Measurements from ENCODE around the gene ITGAD.
A peak's percentile ranks its signal among the peaks of the same experiment; 100 is the strongest.

Gene ITGAD

DNA sequence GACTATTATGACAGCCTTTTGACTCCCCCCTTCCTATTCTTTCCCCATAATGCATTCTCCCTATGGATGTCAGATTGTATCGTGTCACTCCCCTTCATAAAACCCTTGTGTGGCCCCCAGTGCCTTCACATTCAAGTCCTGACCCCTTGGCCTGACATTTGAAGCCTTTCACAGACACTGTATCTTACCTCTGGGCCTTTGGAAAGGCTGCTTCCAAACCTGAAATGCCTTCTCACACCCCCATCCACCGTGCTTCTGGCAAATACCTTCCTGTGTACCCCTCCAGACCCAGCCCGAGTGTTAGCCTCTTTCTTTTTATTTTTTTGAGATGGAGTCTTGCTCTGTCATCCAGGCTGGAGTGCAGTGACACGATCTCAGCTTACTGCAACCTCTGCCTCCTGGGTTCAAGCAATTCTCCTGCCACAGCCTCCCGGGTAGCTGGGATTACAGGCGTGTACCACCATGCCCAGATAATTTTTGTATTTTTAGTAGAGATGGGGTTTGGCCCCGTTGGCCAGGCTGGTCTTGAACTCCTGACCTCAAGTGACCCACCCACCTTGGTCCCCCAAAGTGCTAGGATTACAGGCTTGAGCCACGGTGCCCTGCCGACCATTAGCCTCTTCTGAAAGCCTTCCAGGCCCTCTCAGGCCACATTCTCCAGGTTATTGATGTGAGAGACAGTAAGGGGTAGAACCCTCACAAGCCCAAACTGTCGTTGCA, 68.2 kb downstream of the ITGAD start:
- no peak for DNase-seq

DNA sequence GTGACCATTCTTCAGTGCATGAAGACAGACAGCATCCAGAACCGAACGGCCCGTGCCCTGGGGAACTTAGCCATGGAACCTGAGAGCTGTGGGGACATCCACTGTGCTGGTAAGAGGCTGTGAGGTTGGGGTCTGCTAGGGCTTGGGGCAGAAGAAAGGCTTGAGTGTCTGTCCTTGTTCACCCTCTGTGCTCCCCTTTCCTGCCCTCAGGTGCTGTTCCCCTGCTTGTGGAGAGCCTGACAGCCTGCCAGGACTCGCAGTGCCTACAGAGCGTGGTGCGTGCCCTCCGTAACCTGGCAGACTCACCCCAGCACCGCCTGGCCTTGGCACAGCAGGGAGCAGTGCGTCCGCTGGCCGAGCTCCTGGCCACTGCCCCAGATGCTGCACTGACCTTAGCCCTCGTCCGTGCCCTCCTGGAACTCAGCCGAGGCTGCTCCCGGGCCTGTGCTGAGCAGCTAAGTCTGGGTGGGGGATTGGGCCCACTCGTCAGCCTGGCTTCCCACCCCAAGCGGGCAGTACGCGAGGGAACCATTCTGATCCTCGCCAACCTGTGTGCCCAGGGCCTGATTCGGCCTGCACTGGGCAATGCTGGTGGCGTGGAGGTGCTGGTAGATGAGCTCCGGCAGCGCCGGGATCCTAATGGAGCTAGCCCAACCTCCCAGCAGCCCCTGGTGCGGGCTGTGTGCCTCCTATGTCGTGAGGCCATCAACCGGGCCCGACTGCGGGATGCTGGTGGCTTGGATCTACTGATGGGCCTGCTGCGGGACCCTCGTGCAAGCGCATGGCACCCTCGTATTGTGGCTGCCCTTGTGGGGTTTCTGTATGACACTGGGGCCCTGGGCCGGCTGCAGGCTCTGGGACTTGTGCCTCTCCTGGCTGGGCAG, 69.0 kb downstream of the ITGAD start:
- DNase-seq = no peak

DNA sequence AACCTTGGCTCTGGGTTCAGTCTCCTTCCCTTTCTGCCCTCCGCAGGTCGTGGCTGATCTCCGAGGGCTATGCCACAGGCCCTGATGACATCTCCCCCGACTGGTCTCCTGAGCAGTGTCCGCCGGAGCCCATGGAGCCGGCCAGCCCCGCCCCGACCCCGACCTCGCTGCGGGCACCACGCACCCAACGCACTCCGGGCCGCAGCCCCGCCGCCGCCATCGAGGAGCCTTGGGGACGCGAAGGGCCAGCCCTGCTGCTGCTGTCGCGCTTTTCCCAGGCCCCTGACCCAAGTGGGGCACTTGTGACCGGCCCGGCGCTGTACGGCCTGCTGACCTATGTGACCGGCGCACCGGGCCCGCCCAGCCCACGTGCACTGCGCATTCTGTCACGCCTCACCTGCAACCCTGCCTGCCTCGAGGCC, 71.2 kb downstream of the ITGAD start:
- DNase-seq = no peak

DNA sequence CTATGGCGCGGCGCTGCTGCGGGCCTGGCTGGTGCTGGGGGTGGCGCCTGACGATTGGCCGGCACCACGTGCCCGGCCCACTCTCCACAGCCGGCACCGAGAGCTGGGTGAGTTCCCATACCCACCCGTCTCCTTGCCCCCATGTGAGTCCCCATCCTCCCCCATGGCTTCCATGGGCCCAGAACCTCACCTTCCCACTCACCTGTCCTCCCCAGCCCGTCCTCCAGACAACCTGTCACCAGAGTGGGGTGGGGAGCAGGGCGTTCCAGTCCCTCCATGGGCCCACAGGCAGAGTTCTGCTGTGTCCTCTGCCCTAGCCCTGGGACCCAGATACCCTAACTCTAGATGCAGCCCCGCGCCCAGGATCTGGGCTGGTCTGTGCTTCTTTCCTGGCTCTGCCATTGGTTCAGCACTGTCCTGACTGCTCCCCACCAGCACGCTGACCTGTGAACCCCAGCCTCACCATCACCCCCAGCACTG, 71.7 kb downstream of the ITGAD start:
- no peak for DNase-seq

DNA sequence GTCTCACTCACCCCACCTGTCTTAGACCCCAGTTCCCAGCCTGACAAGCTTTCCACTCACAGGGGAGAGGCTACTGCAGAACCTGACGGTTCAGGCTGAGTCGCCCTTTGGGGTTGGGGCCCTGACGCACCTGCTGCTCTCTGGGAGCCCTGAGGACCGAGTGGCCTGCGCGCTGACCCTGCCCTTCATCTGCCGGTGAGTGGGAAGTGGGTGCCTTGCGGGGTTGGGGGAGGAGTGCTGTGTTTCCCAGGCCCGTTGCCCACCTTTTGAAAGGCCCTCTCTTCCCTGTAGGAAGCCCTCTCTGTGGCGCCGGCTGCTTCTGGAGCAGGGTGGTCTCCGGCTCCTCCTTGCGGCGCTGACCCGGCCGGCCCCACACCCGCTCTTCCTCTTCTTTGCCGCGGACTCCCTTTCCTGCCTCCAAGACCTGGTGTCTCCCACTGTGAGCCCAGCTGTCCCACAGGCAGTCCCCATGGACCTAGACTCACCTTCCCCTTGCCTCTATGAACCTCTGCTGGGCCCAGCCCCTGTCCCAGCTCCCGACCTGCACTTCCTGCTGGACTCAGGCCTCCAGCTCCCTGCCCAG, 72.7 kb downstream of the ITGAD start:
- DNase-seq = no peak

DNA sequence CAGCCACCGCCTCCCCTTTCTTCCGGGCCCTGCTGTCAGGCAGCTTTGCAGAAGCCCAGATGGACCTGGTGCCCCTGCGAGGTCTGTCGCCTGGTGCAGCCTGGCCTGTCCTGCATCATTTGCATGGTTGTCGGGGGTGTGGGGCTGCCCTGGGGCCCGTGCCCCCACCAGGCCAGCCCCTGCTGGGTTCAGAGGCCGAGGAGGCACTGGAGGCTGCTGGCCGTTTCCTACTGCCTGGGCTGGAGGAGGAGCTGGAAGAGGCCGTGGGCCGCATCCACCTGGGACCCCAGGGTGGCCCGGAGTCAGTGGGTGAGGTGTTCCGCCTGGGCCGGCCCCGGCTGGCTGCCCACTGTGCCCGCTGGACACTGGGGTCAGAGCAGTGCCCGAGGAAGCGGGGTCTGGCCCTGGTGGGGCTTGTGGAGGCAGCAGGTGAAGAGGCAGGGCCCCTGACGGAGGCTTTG, 73.3 kb downstream of the ITGAD start:
- DNase-seq = no peak

DNA sequence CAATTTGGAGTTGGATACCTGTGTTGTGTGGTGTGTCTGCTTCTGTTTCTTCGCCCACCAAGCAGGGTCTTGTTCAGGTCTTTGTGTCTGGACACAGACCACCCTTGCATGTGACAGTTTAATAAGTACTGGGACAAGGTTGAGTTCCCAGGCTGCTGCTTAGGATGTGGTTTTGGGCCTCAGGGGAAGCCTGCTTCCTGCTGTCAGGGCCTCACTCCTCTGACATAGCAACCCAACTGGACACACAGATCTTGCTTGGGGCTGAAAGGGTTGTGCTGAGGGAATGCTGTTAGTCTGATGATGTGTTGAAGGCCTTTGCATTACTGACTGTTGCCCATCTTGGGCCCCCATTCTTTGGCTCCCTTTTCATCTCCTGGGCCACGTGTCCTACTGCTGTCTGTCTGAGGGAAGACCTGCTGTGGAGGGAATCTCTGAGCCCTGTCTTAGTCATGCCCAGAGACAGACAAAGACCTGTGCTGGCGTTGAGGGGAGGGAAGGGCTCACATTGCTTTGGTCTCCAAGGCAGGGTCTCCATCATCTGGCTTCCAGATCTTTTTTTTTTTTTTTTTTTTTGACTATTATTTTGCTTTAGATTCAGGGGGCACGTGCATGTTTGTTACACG, 74.1 kb downstream of the ITGAD start:
- no peak for DNase-seq

DNA sequence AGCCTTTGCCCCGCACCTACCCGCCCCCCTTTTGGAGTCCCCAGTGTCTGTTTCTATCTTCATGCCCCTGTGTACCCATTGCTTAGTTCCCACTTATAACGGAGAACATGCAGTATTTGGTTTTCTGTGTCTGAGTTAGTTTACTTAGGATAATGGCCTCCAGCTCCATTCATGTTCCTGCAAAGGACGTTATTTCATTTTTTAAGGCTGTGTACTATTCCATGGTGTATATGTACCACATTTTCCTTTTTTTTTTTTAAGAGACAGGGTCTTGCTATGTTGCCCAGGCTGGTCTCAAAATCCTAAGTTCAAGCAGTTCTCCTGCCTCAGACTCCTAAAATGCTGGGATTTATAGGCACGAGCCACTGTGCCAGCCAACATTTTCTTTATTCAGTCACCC, 74.7 kb downstream of the ITGAD start:
- DNase-seq = no peak

DNA sequence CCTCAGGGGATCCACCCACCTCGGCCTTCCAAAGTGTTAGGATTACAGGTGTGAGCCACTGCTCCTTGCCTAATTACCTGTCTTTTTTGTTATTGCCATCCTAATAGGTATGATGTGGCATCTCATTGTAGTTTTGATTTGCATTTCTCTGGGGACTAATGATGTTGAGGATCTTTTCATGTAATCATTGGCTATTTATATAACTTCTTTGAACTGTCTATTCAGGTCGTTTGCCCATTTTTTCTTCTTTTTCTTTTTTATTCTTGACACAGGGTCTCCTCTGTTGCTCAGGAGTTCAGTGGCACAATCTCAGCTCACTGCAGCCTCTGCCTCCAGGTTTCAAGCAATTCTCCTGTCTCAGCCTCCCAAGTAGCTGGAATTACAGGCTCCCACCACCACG, 77.5 kb downstream of the ITGAD start:
- DNase-seq = no peak

DNA sequence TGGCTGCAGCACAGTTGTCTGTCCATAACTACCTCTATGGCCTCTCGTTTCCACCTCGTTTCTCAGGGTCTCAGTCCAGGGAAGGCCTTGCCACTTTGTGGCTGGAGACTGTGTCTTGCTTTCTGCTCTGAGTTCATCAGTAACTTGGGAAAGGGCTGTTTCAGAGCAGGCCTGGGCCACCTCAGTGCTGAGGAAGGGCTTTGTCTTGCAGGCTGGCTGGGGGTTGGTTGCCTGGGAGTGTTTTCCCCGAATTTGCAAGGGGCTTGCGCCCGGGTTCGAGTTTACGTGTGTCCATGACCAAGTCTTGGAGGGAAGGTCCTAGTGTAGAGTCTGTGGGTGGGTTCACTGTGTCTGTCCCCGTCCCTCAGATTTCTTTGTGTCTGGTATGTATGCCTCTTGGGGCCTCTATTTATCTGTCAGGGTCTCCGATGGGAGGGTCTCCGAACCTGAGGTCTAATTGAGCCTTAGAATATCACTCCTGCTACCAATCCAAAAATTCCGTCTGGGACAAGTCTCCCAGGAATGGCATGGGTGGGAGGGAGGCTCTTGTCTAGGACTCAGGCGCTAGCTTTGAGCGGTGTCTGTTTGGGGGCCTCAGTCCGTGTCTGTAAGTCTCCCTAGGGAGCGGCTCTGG, 78.2 kb downstream of the ITGAD start:
- no peak for DNase-seq

DNA sequence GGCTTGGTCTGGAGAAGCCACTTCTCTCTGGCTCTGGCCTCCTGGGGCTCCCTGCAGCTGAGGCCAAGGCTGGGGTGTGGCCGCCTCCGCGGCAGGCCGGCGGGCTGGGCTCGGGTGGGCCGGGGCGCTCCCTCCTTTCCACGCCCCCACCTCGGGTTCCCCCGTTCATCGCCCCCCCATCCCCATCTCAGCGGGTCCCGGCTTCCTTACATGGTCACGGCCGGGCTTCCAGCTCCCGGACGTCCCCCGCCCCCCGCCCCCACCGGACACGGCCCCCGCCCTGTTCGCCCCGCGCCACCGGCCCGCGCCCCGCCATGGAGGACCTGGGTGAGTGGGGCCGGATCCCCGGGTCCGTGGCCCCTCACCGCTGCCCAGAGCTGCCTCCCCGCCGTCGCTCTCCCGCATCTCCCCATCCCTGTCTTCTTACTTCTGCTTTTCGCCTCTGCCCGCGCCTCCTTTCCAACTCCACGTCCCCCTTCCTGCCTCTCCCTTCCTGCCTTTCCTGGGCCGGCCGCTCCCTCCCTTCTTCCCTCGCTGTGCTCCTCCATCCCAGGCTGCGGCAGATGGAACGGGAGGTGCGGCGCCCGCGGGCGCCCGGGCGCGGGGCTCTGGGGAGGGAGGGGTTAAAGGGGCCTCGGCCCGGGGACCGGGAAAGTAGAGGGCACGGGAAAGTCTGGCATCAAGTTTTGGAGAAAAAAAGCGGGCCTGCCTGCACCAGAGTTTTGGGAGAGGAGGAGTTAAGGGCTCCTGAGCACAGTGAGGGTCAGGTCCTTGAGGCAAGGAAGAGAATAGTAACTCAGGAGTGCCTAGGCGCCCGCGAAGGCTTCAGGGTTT, 79.0 kb downstream of the ITGAD start, which contains the start of gene TGFB1I1:
TGFB1I1 (plus strand) TSS at position 278 of the 834 bp plus-strand sequence; CDS start at position 315, 37 bp downstream.
- no peak for DNase-seq

DNA sequence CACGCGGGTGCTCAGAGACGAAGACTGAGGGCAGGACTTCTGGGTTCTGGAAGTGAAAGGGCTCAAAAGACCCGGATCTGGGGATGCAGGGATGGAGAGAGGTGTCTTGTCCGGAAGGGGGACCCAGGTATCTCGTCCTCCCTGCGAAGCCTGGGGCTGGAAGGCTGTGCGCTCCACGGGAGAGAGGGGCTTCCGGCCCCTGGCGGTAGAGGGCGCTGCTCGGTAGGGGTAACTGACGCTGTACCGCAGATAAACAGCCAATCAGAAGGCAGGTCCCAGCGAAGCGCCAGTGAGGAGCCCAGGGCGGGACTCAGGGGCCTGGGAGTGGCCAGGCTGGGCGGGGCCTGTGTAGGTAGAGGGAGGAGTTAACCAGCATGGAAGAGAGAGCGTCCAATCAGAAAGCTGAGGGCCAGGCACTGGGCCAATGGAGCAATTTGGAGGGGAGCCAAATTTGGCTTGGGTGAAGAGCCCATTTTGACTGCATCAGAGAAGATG, 79.6 kb downstream of the ITGAD start:
- peak; percentile 35 for DNase-seq

DNA sequence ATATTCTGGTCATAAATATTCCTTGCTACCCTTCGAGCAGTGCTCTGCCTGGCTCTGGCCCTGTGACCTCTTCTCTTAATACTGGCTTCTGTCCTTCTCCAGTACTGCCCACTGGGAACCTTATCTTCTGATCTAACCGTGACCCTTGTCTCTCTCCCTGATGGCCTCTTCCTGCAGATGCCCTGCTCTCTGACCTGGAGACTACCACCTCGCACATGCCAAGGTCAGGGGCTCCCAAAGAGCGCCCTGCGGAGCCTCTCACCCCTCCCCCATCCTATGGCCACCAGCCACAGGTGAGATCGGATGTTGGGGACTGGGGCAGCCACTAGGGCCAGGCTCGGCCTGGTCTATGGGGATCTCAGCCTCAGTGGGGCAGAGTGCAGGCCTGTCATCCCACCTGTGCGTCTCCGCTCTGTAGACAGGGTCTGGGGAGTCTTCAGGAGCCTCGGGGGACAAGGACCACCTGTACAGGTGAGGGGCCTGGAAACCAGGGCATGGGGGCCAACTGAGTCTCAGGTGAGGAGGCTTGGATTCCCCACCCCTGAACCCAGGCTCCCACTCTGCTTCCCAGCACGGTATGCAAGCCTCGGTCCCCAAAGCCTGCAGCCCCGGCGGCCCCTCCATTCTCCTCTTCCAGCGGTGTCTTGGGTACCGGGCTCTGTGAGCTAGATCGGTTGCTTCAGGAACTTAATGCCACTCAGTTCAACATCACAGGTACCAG, 80.3 kb downstream of the ITGAD start:
- no peak for DNase-seq

DNA sequence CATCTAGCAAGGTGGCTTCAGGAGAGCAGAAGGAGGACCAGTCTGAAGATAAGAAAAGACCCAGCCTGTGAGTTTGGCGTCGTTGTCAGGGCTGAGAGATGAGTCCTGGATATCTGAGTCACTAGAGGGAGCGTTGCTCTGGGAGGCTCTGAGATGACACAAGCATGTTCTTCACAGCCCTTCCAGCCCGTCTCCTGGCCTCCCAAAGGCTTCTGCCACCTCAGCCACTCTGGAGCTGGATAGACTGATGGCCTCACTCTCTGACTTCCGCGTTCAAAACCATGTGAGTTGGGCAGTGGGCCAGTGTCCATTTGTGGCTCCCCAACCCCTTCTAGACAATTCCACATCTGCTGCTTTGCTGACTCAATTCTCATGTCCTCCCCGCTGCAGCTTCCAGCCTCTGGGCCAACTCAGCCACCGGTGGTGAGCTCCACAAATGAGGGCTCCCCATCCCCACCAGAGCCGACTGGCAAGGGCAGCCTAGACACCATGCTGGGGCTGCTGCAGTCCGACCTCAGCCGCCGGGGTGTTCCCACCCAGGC, 81.1 kb downstream of the ITGAD start:
- DNase-seq = no peak

DNA sequence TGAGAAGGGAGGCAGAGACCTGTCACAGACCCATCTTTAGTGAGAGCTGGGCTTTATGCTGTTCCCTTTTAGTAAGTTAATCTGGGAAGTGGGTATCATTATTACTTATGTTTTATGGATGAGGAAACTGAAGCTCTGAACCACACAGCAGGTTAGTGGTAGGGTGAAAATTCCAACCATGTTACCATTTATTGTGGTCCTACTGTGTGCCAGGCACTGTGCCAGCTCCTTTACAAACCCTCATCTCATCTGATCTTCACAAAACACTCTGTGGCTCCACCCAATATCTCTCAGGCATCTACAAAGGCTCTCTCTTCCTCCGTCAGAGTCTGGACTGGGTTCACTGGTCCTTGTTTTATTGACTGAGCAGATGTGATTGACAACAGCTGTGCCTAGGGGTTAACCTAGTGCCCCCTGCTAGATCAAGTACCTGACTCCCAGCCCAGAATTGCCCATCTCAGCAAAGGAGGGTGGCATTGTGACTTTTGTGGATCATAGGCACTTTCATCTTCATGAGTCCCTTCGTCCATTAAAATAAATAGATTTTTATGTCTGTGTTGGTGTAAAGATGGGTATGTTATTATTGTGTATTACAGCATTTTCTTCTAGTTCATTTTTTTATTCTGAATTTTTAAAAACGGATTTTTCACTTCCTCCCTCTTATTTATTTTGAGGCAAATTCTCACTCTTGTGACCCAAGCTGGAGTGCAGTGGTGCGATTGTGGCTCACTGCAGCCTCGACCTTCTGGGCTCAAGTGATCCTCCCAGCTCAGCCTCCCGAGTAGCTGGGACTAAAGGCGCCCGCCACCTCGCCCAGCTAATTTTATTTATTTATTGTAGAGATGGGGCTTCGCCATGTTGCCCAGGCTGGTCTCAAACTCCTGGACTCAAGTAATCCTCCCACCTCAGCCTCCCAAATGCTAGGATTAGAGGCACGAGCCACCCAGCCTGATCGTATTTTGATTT, 81.9 kb downstream of the ITGAD start:
- DNase-seq = no peak

DNA sequence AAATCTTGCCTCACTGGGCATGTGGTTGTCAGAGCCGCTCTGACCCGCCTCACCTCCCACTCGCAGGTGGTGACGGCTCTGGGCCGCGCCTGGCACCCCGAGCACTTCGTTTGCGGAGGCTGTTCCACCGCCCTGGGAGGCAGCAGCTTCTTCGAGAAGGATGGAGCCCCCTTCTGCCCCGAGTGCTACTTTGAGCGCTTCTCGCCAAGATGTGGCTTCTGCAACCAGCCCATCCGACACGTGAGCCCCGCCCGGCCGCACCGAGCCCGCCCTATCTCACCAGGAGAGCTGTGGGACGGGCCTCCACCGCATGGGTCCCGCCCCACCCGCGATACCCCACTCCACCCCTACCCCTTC, 82.8 kb downstream of the ITGAD start:
- no peak for DNase-seq

Data from activated CD4-positive, alpha-beta T cell treated with anti-CD3 and anti-CD28 coated beads, Interleukin-2, amount 50 U/mL, for 16 hours (primary cell).